ENCODE results near the gene CD3D. TPM values are rescaled to one million over a fixed set of nuclear protein-coding genes. Genes with fewer than 3 reads are reported as not detected.

The CD3D gene
- total and polyA plus RNA-seq, 2 donors (not counting 3 experiments of a cell fraction or from before 2014, with no cell fraction given) = not detected

- dilution Hi-C loops (cut with MboI; ENCODE audit: extremely low pct_ligation_motif_present, low sequenced_read_pairs) = no loop called here
- CTCF ChIA-PET = no interaction called here
- H3K4me3 ChIP-seq (replicated peaks in 1 of 3; ENCODE audit: insufficient read depth in 1 of 3, low read depth in 1 of 3, low read length in 3 of 3) = no peak overlapping the region
Observed at GRCh38 chr11:118321386-118322082, 21.0 kb downstream of the CD3D start.

More at GRCh38 chr11:118321386-118322082, 21.0 kb downstream of the CD3D start:
- H3K27ac ChIP-seq (ENCODE audit: insufficient read depth, low read depth, low read length) = no peak overlapping the region
- peaks cover 1 to 11% of the 10 kb centered on the region in 2 experiments for H3K27me3 ChIP-seq (ENCODE audit: control insufficient read depth in 2 of 2, insufficient read depth in 2 of 2, low read length in 2 of 2)
- POLR2A ChIA-PET = no interaction called here
- TF ChIP-seq JUN (IDR thresholded peaks at IDR 0.05; ENCODE audit: borderline replicate concordance, insufficient read depth, insufficient read length, low read depth) (no peak), CTCF (IDR thresholded peaks at IDR 0.05; ENCODE audit: extremely low read depth in 1 of 2, insufficient read depth in 1 of 2, low read depth in 1 of 2, low read length in 2 of 2) (no peak)
- H3K36me3 ChIP-seq (ENCODE audit: control insufficient read depth in 2 of 2, extremely low read depth in 1 of 2, insufficient read depth in 2 of 2, low read length in 2 of 2) = no peaks in the 10 kb centered on the region
- DNase-seq (ENCODE audit: low read depth, low spot score) (no peak), FAIRE-seq (no peak)
- BruUV-seq (replicated peaks) = no TSS peak
- H3K9ac ChIP-seq (replicated peaks; ENCODE audit: extremely low read depth, insufficient read depth, low read length) = no peak overlapping the region
- H3K9me1 ChIP-seq (replicated peaks; ENCODE audit: control insufficient read depth, extremely low read depth, insufficient read depth, low read length) = no peaks in the 10 kb centered on the region
- peaks cover 2% of the 10 kb centered on the region for H4K20me1 ChIP-seq (replicated peaks; ENCODE audit: control insufficient read depth, extremely low read depth, insufficient read depth, low read length)
- H3K4me1 ChIP-seq (ENCODE audit: control insufficient read depth, extremely low read depth, insufficient read depth, low read length) = no peaks in the 10 kb centered on the region
- no peak overlapping the region for H3K4me2 ChIP-seq (ENCODE audit: insufficient read depth, low read length)
- no peaks in the 10 kb centered on the region for H3K79me2 ChIP-seq (ENCODE audit: control insufficient read depth, insufficient read depth, low read length)
- no peaks in the 10 kb centered on the region for H3K9me3 ChIP-seq (replicated peaks; ENCODE audit: control insufficient read depth, insufficient read depth, low read length)
- H2AFZ ChIP-seq (ENCODE audit: low read depth, low read length) = no peak overlapping the region
- intact Hi-C loops (cut with micrococcal nuclease) = no loop called here
